ENCODE measurements around the gene MORN5.
A peak's percentile ranks its signal among the peaks of the same experiment; 100 is the strongest.

The MORN5 gene

DNA sequence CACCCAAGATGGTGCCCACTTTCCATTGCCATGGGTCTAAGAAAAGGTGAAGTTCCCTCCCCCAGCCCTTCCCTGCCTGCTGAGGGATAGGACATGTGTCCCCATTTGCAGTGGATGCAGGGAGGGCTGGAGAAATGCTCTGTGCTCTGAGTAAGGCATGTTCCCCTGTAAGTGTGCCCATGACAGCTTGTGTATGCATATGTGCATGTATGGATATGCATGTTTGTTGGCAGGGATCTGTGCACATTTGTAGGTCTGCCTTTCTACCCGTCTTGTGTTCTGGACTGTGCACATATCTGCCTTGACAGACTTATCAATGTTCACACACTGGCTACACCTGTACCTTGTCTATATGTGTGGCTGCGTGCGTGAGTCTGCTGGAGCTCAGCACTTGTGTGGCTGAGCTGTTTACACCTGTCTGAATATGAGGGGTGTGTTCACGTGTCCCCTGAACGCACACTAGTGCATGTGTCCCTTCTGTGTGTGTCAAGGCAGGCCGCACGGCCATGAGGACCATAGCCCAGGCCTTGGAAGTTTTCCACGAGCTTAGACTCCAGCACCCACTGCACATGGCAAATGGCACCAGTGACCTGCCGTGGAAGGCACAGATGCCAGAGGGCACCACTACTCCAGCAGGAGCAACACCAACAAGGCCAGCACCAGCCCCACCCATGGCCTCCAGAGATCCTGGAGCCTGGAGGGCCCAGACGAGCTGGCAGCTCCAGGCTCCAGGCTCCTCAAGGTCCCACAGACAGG is 39.2 kb upstream of the MORN5 start:
- H3K9me3 ChIP-seq (ENCODE audit: control insufficient read depth, insufficient read depth, low read length), result no peaks in the 10 kb centered on the region

DNA sequence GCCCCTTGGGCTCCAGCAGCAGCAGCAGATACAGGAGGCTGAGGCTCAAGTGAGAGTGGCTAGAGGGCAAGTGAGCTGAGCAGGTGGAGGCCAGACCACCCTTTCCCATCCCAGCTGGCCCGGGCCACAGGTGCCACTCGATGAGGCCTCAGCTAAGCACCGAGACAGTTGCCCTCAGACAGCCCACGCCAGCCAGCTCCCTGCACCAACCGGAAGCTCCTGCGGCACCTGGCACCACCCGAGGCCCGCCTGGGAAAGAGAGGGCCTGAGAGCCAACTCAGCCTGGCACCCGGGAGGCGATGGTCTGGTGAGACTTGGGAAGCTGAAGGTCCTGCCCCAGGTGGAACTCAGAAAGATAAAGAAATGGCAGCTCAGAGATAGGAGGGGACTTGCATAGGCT is 38.3 kb upstream of the MORN5 start:
- no peaks in the 10 kb centered on the region for H3K36me3 ChIP-seq (ENCODE audit: insufficient read depth, low read length)
- H3K4me1 ChIP-seq (ENCODE audit: insufficient read depth, low read length), result peaks cover 21% of the 10 kb centered on the region; the same call in 1 of the 2 replicates
- H3K9me3 ChIP-seq (ENCODE audit: control insufficient read depth, insufficient read depth, low read length), result no peaks in the 10 kb centered on the region
- no peak overlapping the region for H3K9ac ChIP-seq (ENCODE audit: low read depth, low read length)

More for the DNA sequence above, 39.2 kb upstream of the MORN5 start:
- peaks cover 24% of the 10 kb centered on the region; the same call in 1 of the 2 replicates for H3K4me1 ChIP-seq (ENCODE audit: insufficient read depth, low read length)
- no peak overlapping the region for H3K9ac ChIP-seq (ENCODE audit: low read depth, low read length)
- H3K36me3 ChIP-seq (ENCODE audit: insufficient read depth, low read length), result no peaks in the 10 kb centered on the region

DNA sequence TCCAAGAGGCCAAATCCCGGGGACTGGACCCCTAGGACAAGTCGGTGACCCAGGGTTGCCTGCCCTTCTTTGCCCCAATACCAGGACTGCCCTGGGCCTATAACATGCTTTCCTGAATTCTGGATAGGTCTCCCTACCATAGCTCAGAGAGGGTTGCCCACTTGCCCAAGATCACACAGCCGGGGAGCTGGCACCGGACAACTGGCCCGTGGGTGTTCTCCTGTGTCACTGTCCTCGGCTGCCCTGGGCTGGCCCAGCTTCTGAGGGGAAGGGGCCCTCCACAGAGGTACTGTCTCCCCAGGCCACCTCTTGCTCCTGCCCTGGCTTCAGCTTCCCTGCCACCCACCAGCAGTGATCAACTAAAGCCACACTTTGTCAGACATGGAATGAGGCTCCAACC is 37.8 kb upstream of the MORN5 start:
- Histone ChIP-seq H3K36me3 (ENCODE audit: insufficient read depth, low read length) (no peaks in the 10 kb centered on the region), H3K4me1 (ENCODE audit: insufficient read depth, low read length) (peaks cover 16% of the 10 kb centered on the region; the same call in 1 of the 2 replicates), H3K9ac (ENCODE audit: low read depth, low read length) (no peak overlapping the region), H3K9me3 (ENCODE audit: control insufficient read depth, insufficient read depth, low read length) (no peaks in the 10 kb centered on the region)

DNA sequence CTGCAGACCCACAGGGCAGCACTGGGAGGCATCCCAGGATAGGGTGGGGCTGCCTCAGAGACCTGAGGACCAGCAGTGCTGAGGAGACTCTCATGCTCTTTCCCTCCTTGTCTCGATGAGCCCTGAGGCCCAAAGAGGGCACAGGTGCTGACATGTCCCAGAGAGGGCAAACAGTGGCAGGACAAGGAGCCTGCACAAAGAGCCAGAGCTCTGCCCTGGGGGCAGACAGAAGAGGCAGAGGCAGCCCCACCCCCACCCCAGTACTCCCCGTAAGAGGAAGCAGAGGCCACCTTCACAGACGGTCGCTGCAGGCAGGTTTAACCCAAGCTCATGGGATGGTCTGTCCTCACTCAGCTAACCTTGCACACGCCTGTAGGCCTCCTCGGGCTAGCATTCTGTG is 37.2 kb upstream of the MORN5 start:
- Histone ChIP-seq H3K9ac (ENCODE audit: low read depth, low read length) (no peak overlapping the region), H3K4me1 (ENCODE audit: insufficient read depth, low read length) (peaks cover 15% of the 10 kb centered on the region; the same call in 1 of the 2 replicates), H3K9me3 (ENCODE audit: control insufficient read depth, insufficient read depth, low read length) (no peaks in the 10 kb centered on the region), H3K36me3 (ENCODE audit: insufficient read depth, low read length) (no peaks in the 10 kb centered on the region)

DNA sequence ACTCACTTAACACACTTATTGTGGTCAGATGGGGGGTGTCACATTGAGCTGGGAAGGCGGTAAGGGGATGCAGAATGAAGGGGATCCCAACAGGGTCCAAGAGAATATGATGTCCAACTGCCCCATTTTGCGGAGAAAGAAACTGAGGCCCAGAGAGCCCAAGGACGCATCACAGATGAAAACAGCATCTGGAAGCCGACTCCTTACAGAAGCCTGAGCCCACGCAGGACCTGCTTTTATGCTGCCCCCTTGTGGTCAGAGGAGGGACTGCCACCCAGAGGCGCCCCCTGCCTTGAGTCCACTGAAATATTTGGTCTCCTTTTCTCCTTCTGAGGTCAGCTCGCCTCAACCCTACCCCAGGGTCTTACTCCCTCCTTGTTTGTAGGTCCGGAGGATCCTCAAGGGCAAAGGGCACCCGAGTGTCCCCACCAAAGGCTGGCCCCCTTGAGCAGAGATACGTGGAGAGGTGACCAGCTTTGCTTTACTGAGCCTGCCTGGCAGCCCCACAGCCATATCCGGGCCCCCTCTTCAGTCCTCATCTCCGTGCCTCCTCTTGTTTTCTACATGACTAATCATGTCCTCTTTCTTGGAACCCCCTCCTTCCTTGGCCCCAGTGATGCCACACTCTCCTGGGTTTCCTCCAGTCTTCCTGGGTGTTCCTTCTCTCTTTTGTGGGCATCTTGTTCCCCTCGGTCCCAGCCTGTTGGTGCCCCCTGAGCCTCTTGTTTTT is 36.6 kb upstream of the MORN5 start:
- no peaks in the 10 kb centered on the region for H3K9me3 ChIP-seq (ENCODE audit: control insufficient read depth, insufficient read depth, low read length)
- no peak overlapping the region for H3K9ac ChIP-seq (ENCODE audit: low read depth, low read length)
- peaks cover 15% of the 10 kb centered on the region; the same call in 1 of the 2 replicates for H3K4me1 ChIP-seq (ENCODE audit: insufficient read depth, low read length)
- H3K36me3 ChIP-seq (ENCODE audit: insufficient read depth, low read length), result no peaks in the 10 kb centered on the region

DNA sequence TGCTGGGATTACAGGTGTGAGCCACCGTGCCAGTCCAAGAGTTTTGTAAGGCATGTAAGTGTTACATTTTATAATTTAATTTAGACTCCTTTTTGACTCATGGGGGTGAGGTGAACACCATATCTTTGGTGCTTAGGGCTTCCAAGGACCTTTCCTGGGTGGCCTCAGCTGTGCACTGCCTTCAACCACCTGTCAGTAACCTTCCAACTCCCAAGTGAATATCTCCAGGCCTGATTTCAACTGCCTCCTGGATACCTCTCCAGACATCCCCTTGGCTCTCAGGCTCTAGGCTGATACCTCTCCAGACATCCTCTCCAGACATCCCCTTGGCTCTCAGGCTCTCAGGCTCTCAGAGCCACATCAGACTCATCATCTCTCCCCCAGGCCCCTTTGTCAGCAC is 35.7 kb upstream of the MORN5 start:
- H3K4me1 ChIP-seq (ENCODE audit: insufficient read depth, low read length), result peaks cover 15% of the 10 kb centered on the region; the same call in 1 of the 2 replicates
- H3K9me3 ChIP-seq (ENCODE audit: control insufficient read depth, insufficient read depth, low read length), result no peaks in the 10 kb centered on the region
- H3K36me3 ChIP-seq (ENCODE audit: insufficient read depth, low read length), result no peaks in the 10 kb centered on the region
- H3K9ac ChIP-seq (ENCODE audit: low read depth, low read length), result no peak overlapping the region

DNA sequence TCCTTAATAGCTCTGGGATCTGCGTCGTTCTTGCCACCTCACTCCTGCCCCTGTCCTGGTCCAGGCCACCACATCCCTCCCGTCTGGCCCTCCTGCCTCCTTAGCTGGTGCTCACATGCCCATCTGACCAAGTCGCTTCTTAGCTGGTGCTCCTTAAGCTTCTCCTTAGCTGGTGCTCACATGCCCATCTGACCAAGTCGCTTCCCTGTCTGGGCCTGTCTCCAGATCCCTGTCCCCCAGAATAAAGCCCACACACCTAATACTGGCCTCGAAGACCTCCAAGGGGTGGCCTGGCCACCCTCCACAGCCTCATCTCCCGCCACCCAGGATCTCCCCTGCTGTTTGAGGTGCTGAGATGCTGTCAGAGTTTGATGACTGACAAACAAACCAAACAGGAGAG is 35.2 kb upstream of the MORN5 start:
- H3K9me3 ChIP-seq (ENCODE audit: control insufficient read depth, insufficient read depth, low read length), result no peaks in the 10 kb centered on the region
- H3K4me1 ChIP-seq (ENCODE audit: insufficient read depth, low read length), result peaks cover 15% of the 10 kb centered on the region; the same call in 1 of the 2 replicates
- no peaks in the 10 kb centered on the region for H3K36me3 ChIP-seq (ENCODE audit: insufficient read depth, low read length)
- no peak overlapping the region for H3K9ac ChIP-seq (ENCODE audit: low read depth, low read length)

DNA sequence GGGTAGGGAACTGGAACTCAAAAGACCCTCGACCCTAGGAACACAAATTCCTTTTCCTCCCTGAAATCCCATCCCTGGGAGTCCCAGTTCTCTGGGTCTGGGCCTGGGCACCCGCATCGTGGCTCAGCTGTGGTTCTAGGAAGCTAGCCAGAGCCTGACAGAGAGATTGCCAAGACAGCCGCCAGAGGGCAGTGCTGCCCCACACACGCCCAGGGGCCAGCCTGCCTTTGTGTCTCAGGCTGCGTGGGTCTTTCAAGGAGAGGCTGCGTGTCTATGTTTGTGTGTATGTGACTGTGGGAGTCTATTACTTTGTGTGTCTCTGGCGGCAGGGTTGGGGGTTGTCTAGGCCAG is 34.6 kb upstream of the MORN5 start:
- Histone ChIP-seq H3K9ac (ENCODE audit: low read depth, low read length) (no peak overlapping the region), H3K9me3 (ENCODE audit: control insufficient read depth, insufficient read depth, low read length) (no peaks in the 10 kb centered on the region), H3K4me1 (ENCODE audit: insufficient read depth, low read length) (peaks cover 15% of the 10 kb centered on the region; the same call in 1 of the 2 replicates), H3K36me3 (ENCODE audit: insufficient read depth, low read length) (no peaks in the 10 kb centered on the region)

DNA sequence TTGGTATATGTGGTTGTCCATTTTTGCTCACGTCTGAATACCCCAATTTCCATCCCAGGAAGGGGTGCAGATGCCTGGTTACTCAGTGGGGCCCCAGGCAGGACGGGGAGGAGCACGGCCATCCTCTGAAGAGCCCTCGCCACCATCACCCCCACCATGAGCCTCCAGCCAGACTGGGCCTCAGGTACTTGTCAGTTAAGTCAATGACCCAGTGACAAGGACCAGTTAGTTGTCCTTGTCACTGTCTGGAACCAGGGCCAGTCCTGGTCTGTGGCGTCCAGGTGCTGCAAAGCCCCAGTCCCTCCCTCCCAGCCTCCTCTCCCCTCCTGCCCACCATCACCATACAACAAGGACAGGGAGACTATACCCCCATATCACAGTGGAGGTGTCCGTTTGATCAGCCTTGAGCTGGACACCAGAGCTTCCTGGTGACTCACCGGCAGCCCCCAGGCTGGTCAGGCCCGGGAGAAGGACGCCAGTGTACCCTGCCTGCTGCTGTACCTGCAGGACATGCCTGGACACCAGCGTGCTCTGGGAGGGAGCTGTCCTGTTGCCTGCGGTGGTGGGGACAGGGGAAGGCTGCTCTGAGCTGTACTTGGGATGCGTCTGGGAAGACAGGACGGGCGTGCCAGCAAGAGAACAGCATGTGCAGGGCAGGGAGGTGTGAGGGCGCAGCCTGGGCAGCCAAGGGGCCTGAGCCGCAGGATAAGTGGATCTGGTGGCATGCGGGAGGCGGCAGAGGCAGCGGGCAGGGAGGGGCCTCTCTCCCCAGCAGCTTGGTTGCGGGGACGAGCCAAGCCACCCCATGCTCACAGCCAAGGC is 34.0 kb upstream of the MORN5 start:
- no peaks in the 10 kb centered on the region for H3K9me3 ChIP-seq (ENCODE audit: control insufficient read depth, insufficient read depth, low read length)
- peak overlapping the region; percentile 56 for H3K9ac ChIP-seq (ENCODE audit: low read depth, low read length)
- peaks cover 15% of the 10 kb centered on the region; the same call in 1 of the 2 replicates for H3K4me1 ChIP-seq (ENCODE audit: insufficient read depth, low read length)
- H3K36me3 ChIP-seq (ENCODE audit: insufficient read depth, low read length), result no peaks in the 10 kb centered on the region

DNA sequence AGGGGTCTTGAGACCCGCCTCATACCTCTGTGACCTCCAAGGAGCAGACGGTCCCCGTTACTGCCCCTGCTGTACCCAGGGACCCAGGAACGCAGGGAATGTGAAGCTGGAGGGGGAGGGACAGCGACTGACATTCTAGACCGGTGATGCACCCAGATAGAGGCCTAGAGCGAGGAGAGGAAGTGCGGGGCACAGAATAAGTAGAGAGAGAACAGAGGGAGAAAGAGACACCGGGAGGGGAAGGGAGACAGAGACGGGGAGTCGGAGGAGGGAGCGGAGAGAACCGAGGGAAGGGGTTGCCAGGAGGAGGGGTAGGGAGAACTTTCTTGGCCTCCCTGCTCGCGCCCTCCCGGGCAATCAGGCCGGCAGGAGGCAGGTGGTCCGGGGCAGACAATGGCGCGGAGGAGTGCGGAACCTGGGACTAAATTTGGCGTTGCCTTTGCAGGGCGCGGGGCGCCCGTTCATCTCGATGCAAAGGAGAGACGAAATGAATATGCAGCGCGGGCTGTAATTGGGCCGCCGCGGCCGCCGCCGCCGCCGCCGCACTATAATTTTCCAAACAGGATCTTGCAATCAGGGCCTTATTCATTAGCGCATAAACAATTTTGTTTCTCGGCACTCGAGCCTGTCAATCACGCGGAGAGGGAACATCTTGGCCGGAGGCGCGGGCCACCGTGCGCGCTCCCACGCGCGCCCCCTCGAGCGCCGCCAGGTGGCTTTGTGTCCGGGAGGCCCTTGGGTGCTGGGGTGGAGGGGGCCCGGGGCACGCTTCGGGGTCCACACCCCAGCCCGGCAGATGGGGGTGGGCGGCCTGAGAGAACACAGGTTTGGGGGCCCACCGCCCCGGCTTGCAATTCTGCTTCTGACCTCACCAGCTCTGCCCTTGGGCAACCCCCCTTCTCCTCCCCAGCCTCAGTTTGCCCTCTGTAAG is 33.1 kb upstream of the MORN5 start:
- peak overlapping the region; percentile 56; the same call in 1 of the 2 replicates for H3K9ac ChIP-seq (ENCODE audit: low read depth, low read length)
- H3K9me3 ChIP-seq (ENCODE audit: control insufficient read depth, insufficient read depth, low read length), result no peaks in the 10 kb centered on the region
- H3K36me3 ChIP-seq (ENCODE audit: insufficient read depth, low read length), result no peaks in the 10 kb centered on the region
- H3K4me1 ChIP-seq (ENCODE audit: insufficient read depth, low read length), result peaks cover 23% of the 10 kb centered on the region; the same call in 1 of the 2 replicates

DNA sequence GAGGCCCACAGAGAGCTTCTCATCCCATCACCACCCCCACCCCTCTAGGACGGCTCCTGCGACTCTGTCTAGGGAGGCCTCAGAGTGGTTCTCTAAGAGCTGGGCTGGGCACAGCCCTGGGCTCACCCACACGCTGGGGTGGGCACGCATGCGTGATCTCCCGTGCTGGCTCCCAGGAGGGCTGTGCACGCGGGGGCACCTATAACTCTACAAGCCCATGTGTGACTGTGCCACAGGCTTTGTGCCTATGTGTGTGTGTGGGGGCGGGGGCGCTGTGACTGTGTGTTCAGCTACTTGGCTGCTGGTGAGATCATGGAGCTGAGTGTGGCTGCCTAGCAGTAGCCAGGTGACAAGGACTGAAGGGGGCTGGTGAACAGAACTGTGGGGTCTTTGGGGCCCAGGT is 32.3 kb upstream of the MORN5 start:
- Histone ChIP-seq H3K9me3 (ENCODE audit: control insufficient read depth, insufficient read depth, low read length) (no peaks in the 10 kb centered on the region), H3K36me3 (ENCODE audit: insufficient read depth, low read length) (no peaks in the 10 kb centered on the region)

DNA sequence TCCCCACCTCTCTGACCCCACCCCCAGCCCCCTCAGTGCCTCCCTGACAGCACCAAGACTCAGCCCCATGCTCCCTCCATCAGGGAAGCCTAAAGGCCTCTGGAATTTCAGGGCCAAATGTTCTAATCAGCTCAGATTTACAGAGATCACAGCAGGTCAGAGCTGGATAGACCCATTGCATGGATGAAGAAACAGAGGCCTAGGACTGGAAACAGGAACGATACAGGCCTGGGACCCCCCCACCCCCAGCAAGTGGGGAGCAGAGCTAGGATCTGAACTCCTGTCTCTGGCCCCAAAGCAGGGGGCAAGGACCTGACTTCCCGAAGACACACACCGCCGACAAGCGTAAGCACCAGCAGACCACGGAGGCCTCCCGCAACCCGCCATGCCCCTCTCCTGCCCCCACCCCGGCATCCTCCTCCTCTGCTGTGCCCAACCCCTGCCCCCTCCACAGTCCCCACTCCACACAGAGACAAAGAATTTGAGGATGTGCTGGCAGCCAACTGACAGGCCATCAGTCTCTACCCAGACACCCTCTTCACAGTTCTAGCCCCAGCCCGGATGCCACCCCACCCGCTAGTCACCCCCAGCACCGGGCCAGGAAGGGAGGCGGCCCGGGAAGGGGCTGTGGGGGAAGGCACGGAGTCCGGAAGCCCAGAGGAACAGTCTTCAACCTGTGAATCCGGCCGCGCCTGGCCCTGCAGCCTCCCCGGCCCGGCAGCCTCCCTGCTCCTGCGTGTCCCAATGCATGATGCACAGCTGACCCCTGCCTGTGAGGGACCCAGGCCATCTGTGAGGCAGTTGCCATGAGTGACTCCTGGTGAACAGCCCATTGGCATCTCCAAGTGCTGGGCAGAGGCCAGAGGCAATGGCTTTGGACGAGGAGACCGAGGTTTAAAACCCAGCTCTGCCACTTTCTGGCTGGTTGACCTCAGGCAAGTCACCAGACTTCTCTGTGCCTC is 31.4 kb upstream of the MORN5 start:
- no peaks in the 10 kb centered on the region for H3K36me3 ChIP-seq (ENCODE audit: insufficient read depth, low read length)
- peaks cover 29% of the 10 kb centered on the region for H3K4me1 ChIP-seq (ENCODE audit: insufficient read depth, low read length)
- no peak overlapping the region for H3K9ac ChIP-seq (ENCODE audit: low read depth, low read length)
- no peaks in the 10 kb centered on the region for H3K9me3 ChIP-seq (ENCODE audit: control insufficient read depth, insufficient read depth, low read length)

More for the DNA sequence above, 32.3 kb upstream of the MORN5 start:
- H3K4me1 ChIP-seq (ENCODE audit: insufficient read depth, low read length), result peaks cover 27% of the 10 kb centered on the region
- H3K9ac ChIP-seq (ENCODE audit: low read depth, low read length), result no peak overlapping the region

DNA sequence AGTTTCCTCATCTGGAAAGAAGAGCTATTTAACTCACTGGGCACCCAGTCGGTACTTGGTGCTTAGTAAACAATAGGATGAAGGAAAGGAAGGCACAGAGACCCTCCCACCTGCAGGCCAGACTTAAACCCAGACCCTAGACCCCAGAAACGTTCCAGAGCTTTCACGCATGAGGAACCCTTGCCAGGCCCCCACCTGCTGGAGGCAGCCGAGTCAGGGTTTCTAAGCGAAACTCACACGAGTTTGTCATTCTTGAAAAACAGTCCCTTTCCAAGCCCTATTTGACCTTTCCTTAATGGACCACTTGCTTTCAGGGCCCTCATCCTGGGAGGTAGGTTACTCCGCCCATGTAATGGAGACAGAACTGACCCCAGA is 30.8 kb upstream of the MORN5 start:
- H3K9ac ChIP-seq (ENCODE audit: low read depth, low read length), result no peak overlapping the region
- no peaks in the 10 kb centered on the region for H3K36me3 ChIP-seq (ENCODE audit: insufficient read depth, low read length)
- peaks cover 35% of the 10 kb centered on the region for H3K4me1 ChIP-seq (ENCODE audit: insufficient read depth, low read length)
- H3K9me3 ChIP-seq (ENCODE audit: control insufficient read depth, insufficient read depth, low read length), result no peaks in the 10 kb centered on the region

Measured in ES-I3 (cell line).